K562 (cell line): ENCODE data around the gene ARFGAP1. TPM values are rescaled to one million over a fixed set of nuclear protein-coding genes. Genes with fewer than 3 reads are reported as not detected.

ENCODE experiments used
- ATAC-seq: fragments of 200-7000 bp; cut with Tn5 transposase; 3 replicates; pipeline ENCODE4 v1.9.1; 2020; ENCODE audit warnings: moderate library complexity
- BruUV-seq: library from RNA; stranded (reverse); fragments of 400-500 nt; replicated peaks from 2 replicates; lab custom pipeline; 2021; lab: Mats Ljungman, UMichigan
- CTCF ChIA-PET: fragments of 300-600 bp; formaldehyde crosslinking; extraction: SDS; loops from one replicate; lab custom pipeline; 2021; ENCODE audit warnings: low intra/inter-chr PET ratio; lab: Yijun Ruan, JAX
- POLR2A ChIA-PET: fragments of 300-600, 350-650 bp; sonication (Branson Sonifier 250); formaldehyde crosslinking; extraction: SDS; loops from one replicate; lab custom pipeline; 2021; ENCODE audit warnings: antibody characterized with exemption, inconsistent platforms; lab: Yijun Ruan, JAX
- DNase-seq, 4 experiments: peaks; one replicate each; pipeline versions ENCODE4 v3.0.0 to v3.0.0-alpha.2; 2011 to 2018; ENCODE audit warnings: low spot score in 3 of 4, mixed read lengths in 3 of 4; ENCODE audit errors: extremely low read depth in 1 of 4
- FAIRE-seq: peaks from 2 replicates; lab custom pipeline; 2011; peaks lifted over from hg19 to GRCh38; lab: Jason Lieb, UNC
- H2AFZ ChIP-seq: 2 replicates; pipeline ENCODE4 v1.6.0; 2011; ENCODE audit warnings: low read depth, low read length, control low read depth, inconsistent platforms
- H3K27ac ChIP-seq: fragments of 200-600 bp; 3 replicates; pipeline ENCODE4 v1.8.0; 2011; ENCODE audit warnings: low read depth, mild to moderate bottlenecking, control low read depth, inconsistent platforms, low read length, moderate library complexity, mixed read lengths; ENCODE audit errors: extremely low read depth
- H3K27me3 ChIP-seq, 2 experiments: fragments of 300-600 bp in 1 of 2; 2 replicates in 1 of 2; 3 replicates in 1 of 2; pipeline versions ENCODE4 v1.6.0 to v1.8.0; 2011; ENCODE audit warnings: inconsistent platforms in 2 of 2, low read length in 2 of 2, mild to moderate bottlenecking in 1 of 2, mixed read lengths in 1 of 2, moderate library complexity in 1 of 2; ENCODE audit not compliant: control insufficient read depth in 2 of 2, insufficient read depth in 2 of 2
- H3K36me3 ChIP-seq: fragments of 300-600 bp; 3 replicates; pipeline ENCODE4 v1.8.0; 2011; ENCODE audit warnings: mild to moderate bottlenecking, low read length, inconsistent platforms; ENCODE audit not compliant: control insufficient read depth, insufficient read depth
- H3K4me1 ChIP-seq, 2 experiments: fragments of 200-600 bp in 1 of 2; replicated peaks in 1 of 2; 2 replicates in 1 of 2; 3 replicates in 1 of 2; pipeline versions ENCODE4 v1.5.1 to v1.8.0; 2011; ENCODE audit warnings: inconsistent platforms in 2 of 2, low read length in 2 of 2, mild to moderate bottlenecking in 1 of 2, mixed read lengths in 1 of 2, moderate library complexity in 1 of 2; ENCODE audit not compliant: control insufficient read depth in 2 of 2, insufficient read depth in 2 of 2
- H3K4me2 ChIP-seq: 2 replicates; pipeline ENCODE4 v1.6.1; 2011; ENCODE audit warnings: low read length, control low read depth, inconsistent platforms, mixed read lengths; ENCODE audit not compliant: insufficient read depth
- H3K4me3 ChIP-seq: fragments of 200-600 bp; sonication (generic), shearing (Covaris generic); 2 replicates; pipeline ENCODE4 v1.5.1; 2016; ENCODE audit warnings: control low read depth, inconsistent platforms
- H3K79me2 ChIP-seq: fragments of 200-600 bp; 3 replicates; pipeline ENCODE4 v1.8.0; 2011; ENCODE audit warnings: low read length, inconsistent platforms; ENCODE audit not compliant: control insufficient read depth, insufficient read depth
- H3K9ac ChIP-seq, 2 experiments: 2 replicates each; pipeline versions ENCODE4 v1.6.0 to v1.6.1; 2011; ENCODE audit warnings: low read depth in 2 of 2, low read length in 2 of 2, control low read depth in 1 of 2, inconsistent platforms in 1 of 2, mild to moderate bottlenecking in 1 of 2, mixed read lengths in 1 of 2; ENCODE audit not compliant: insufficient read depth in 1 of 2
- H3K9me1 ChIP-seq: one replicate; pipeline ENCODE4 v1.6.0; 2011; ENCODE audit warnings: inconsistent platforms, mild to moderate bottlenecking, low read length, moderate library complexity; ENCODE audit not compliant: control insufficient read depth, insufficient read depth
- H3K9me3 ChIP-seq: replicated peaks from 2 replicates; pipeline ENCODE4 v1.5.1; 2011; ENCODE audit warnings: low read depth, low read length, inconsistent platforms; ENCODE audit not compliant: control insufficient read depth, insufficient read depth
- H4K20me1 ChIP-seq: replicated peaks from 2 replicates; pipeline ENCODE4 v1.6.1; 2011; ENCODE audit warnings: low read length, inconsistent platforms, mixed read lengths; ENCODE audit not compliant: control insufficient read depth, insufficient read depth
- ARHGAP35 ChIP-seq: fragments of 450-650 bp; IDR thresholded peaks from 2 replicates; pipeline ENCODE4 v1.6.1; 2018; ENCODE audit not compliant: partially characterized antibody
- BMI1 ChIP-seq: fragments of 150-350 bp; IDR thresholded peaks from 2 replicates; pipeline ENCODE4 v1.6.1; 2014; ENCODE audit warnings: low read length
- MEIS2 ChIP-seq: fragments of 450-650 bp; IDR thresholded peaks from 2 replicates; pipeline ENCODE4 v1.6.1; 2014; ENCODE audit warnings: mild to moderate bottlenecking; ENCODE audit not compliant: partially characterized antibody
- NCOA2 ChIP-seq, 2 experiments: fragments of 450-650 bp; IDR thresholded peaks; 2 replicates each; pipeline ENCODE4 v1.6.1; 2018; ENCODE audit warnings: mild to moderate bottlenecking in 2 of 2, moderate library complexity in 1 of 2; ENCODE audit not compliant: partially characterized antibody in 2 of 2
- TEAD1 ChIP-seq, 2 experiments: fragments of 450-650 bp in 1 of 2; sonication (generic) in 1 of 2; formaldehyde crosslinking; IDR thresholded peaks; 2 replicates each; pipeline versions ENCODE4 v1.4.0 to v1.8.0; 2020 to 2022; ENCODE audit warnings: mild to moderate bottlenecking in 2 of 2, missing genetic modification reagents in 1 of 2
- ZNF780A ChIP-seq: fragments of 250-450 bp; sonication (Bioruptor Pico); IDR thresholded peaks from 2 replicates; pipeline ENCODE4 v1.5.0; 2021; ENCODE audit warnings: mild to moderate bottlenecking
- ZSCAN29 ChIP-seq: fragments of 450-650 bp; IDR thresholded peaks from 2 replicates; pipeline ENCODE4 v1.6.1; 2017
- WGBS: fragments of 100-300 bp; shearing (Covaris generic); methylation state at CpG from one replicate; pipeline ENCODE4 v1.1.6; 2016; ENCODE audit warnings: low coverage, mixed read lengths; ENCODE audit not compliant: insufficient coverage; ENCODE audit errors: missing lambda C conversion rate; 5-methylcytosine and 5-hydroxymethylcytosine counted together
- in situ Hi-C: fragments of 300-500 bp; cut with MboI; formaldehyde crosslinking; loops from 4 replicates; pipeline ENCODE4 v1.15.0; 2018; ENCODE audit warnings: inconsistent platforms, mixed read lengths
- intact Hi-C: fragments of 100-400 bp; cut with micrococcal nuclease; formaldehyde crosslinking; loops from 2 replicates; pipeline ENCODE4 v1.14.2; 2022
- polyA plus RNA-seq, 8 experiments: library from polyadenylated mRNA; depleted of rRNA in 4 of 8; stranded (reverse) in 5 of 8; unstranded in 3 of 8; fragments of >200 nt; fragmentation: Nextera tagmentation in 2 of 8; fragmentation: Illumina TruSeq in 1 of 8; extraction: Ambion mirVana in 2 of 8; extraction: Trizol in 1 of 8; gene quantifications; 2 replicates each; pipeline versions ENCODE4 v1.2.1 to v1.2.3, GENCODE V29; 2011 to 2014; ENCODE audit warnings: inconsistent platforms in 1 of 8, missing spikeins in 1 of 8
- total RNA-seq, 7 experiments: library from RNA; depleted of rRNA in 6 of 7; stranded (reverse); fragments of >200 nt in 6 of 7; fragmentation: Illumina TruSeq in 2 of 7; extraction: Trizol in 2 of 7; gene quantifications; 2 replicates each; pipeline versions ENCODE4 v1.2.1 to v1.2.3, GENCODE V29; 2011 to 2021; ENCODE audit warnings: low replicate concordance in 1 of 7
- TF ChIP-seq, protein P1 (sequence below): fragments of 250-450 bp; sonication (Bioruptor Pico); IDR thresholded peaks from 2 replicates; pipeline ENCODE4 v1.5.0; 2022; ENCODE audit warnings: mild to moderate bottlenecking
- TF ChIP-seq, protein P2 (sequence below): fragments of 450-650 bp; IDR thresholded peaks from 2 replicates; pipeline ENCODE4 v1.6.1; 2016
- TF ChIP-seq, protein P3 (sequence below), 2 experiments: IDR thresholded peaks in 1 of 2; conservative IDR thresholded peaks in 1 of 2; 2 replicates each; pipeline ENCODE4 v1.6.1; 2016; ENCODE audit warnings: low read depth in 2 of 2, mild to moderate bottlenecking in 1 of 2, missing compliant biosample characterization in 1 of 2, missing genetic modification characterization in 1 of 2, moderate library complexity in 1 of 2

ARFGAP1 gene
- total and polyA plus RNA-seq, 9 of the 15 experiments (the other 6 are each of a cell fraction or from before 2014, with no cell fraction given): 0.53 to 102 (median 33.5) TPM

DNA sequence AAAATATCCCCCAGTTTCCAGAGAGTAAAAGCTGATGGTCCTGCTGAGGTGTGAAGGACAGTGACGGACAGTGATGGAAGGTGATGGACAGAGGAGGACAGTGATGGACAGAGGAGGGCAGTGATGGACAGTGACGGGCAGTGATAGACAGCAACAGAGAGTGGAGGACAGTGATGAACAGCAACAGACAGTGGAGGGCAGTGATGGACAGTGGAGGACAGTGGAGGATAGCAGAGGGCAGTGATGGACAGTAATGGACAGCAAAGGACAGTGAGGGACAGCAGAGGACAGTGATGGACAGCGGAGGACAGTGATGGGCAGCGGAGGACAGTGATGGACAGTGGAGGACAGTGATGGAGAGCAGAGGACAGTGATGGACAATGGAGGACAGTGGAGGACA, 15.7 kb upstream of the ARFGAP1 start:
- Histone ChIP-seq H2AFZ (no peak overlapping the region), H3K36me3 (no peaks in the 10 kb centered on the region), H3K9ac (no peak overlapping the region), H3K4me2 (no peak overlapping the region), H3K9me1 (no peaks in the 10 kb centered on the region), H3K9me3 (no peaks in the 10 kb centered on the region), H3K27ac (no peak overlapping the region), H3K4me1 (peaks cover 0 to 30% of the 10 kb centered on the region in 2 experiments; a peak in 2 of 5 replicates), H3K27me3 (peaks cover 42 to 89% of the 10 kb centered on the region in 2 experiments; a peak in 4 of 5 replicates), H4K20me1 (0 out of 2 replicates have a peak, but pooled peaks cover 15% of the 10 kb centered on the region), H3K4me3 (no peak overlapping the region), H3K79me2 (no peaks in the 10 kb centered on the region)
- WGBS: 7% methylated on average over 4 of the region's 4 CpGs
- TF ChIP-seq MEIS2: peak; percentile 82
- TF ChIP-seq ARHGAP35: peak; percentile 92
- TF ChIP-seq ZSCAN29: no peak
- no peak for TF ChIP-seq ZNF780A (CRISPR knock-in tag)
- no peak for TF ChIP-seq BMI1
- TF ChIP-seq, protein P1, sequence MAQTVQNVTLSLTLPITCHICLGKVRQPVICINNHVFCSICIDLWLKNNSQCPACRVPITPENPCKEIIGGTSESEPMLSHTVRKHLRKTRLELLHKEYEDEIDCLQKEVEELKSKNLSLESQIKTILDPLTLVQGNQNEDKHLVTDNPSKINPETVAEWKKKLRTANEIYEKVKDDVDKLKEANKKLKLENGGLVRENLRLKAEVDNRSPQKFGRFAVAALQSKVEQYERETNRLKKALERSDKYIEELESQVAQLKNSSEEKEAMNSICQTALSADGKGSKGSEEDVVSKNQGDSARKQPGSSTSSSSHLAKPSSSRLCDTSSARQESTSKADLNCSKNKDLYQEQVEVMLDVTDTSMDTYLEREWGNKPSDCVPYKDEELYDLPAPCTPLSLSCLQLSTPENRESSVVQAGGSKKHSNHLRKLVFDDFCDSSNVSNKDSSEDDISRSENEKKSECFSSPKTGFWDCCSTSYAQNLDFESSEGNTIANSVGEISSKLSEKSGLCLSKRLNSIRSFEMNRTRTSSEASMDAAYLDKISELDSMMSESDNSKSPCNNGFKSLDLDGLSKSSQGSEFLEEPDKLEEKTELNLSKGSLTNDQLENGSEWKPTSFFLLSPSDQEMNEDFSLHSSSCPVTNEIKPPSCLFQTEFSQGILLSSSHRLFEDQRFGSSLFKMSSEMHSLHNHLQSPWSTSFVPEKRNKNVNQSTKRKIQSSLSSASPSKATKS (CRISPR knock-in tag): no peak
- TF ChIP-seq, protein P2, sequence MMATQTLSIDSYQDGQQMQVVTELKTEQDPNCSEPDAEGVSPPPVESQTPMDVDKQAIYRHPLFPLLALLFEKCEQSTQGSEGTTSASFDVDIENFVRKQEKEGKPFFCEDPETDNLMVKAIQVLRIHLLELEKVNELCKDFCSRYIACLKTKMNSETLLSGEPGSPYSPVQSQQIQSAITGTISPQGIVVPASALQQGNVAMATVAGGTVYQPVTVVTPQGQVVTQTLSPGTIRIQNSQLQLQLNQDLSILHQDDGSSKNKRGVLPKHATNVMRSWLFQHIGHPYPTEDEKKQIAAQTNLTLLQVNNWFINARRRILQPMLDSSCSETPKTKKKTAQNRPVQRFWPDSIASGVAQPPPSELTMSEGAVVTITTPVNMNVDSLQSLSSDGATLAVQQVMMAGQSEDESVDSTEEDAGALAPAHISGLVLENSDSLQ: peak; percentile 96
- peak in 1 of 2 experiments; percentile 39 for TF ChIP-seq NCOA2 (IDR thresholded peaks at IDR 0.05; ENCODE audit: partially characterized antibody in 2 of 2)
- TF ChIP-seq, protein P3, sequence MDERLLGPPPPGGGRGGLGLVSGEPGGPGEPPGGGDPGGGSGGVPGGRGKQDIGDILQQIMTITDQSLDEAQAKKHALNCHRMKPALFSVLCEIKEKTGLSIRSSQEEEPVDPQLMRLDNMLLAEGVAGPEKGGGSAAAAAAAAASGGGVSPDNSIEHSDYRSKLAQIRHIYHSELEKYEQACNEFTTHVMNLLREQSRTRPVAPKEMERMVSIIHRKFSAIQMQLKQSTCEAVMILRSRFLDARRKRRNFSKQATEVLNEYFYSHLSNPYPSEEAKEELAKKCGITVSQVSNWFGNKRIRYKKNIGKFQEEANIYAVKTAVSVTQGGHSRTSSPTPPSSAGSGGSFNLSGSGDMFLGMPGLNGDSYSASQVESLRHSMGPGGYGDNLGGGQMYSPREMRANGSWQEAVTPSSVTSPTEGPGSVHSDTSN (CRISPR knock-in tag; IDR thresholded peaks at IDR 0.05; ENCODE audit: low read depth): no peak
- TF ChIP-seq, protein P3 (tag; conservative IDR thresholded peaks at IDR 0.05; ENCODE audit: low read depth): peak; percentile 89
- TF ChIP-seq TEAD1 (CRISPR knock-in tag; IDR thresholded peaks at IDR 0.05): no peak
- POLR2A ChIA-PET: no interaction called here
- CTCF ChIA-PET: no interaction called here
- ATAC-seq (no peak), DNase-seq (no peak), FAIRE-seq (no peak)
- intact Hi-C loops: no loop called here
- no TSS peak for BruUV-seq
- in situ Hi-C loops: no loop called here
